ENCODE measurements around the gene CRYBG2.

The CRYBG2 gene

DNA sequence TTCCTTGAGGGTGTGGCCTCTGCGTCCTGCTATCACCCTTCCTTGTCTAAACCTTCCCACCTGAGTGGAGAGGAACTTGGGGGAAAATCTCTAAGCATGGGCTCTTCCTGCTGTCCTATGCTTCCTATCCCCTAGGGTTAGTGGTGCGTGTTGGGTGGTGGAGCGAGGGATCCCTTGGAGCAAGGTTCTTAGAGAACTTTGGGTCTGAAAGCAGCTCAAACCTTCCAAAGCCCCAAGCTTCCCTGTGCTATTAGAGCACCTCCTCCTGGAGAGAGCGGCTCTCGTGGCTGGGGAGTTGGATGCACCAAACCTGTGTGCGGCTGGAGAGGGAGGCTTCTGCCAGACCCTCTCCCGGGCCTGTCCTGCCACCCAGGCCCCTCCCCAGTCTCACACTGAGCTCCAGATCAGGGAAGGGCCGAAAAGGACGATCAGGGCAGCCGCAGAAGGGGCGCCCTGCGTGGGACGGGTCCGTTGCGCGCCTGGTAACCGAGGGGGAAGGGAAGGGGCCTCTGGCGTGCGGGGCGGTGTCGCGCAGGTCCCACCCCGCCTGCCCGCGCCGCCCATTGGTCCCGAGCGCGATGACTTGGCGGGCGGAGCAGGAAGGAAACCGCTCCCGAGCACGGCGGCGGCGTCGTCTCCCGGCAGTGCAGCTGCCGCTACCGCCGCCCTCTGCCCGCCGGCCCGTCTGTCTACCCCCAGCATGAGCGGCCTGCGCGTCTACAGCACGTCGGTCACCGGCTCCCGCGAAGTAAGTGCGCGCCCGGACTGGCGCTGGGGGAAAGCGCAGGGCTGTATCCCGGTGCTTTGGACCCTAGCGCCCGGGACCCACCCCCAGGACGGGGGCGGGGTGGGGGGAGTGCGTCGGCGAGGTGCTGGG lies 74.2 kb downstream of the CRYBG2 start, which contains the start of gene SH3BGRL3:
Gene SH3BGRL3, plus strand, starts transcription at position 631 of the 877 bp plus-strand sequence. Its CDS starts 70 bp downstream, at position 701.
- DNase-seq, result peak; percentile 87

DNA sequence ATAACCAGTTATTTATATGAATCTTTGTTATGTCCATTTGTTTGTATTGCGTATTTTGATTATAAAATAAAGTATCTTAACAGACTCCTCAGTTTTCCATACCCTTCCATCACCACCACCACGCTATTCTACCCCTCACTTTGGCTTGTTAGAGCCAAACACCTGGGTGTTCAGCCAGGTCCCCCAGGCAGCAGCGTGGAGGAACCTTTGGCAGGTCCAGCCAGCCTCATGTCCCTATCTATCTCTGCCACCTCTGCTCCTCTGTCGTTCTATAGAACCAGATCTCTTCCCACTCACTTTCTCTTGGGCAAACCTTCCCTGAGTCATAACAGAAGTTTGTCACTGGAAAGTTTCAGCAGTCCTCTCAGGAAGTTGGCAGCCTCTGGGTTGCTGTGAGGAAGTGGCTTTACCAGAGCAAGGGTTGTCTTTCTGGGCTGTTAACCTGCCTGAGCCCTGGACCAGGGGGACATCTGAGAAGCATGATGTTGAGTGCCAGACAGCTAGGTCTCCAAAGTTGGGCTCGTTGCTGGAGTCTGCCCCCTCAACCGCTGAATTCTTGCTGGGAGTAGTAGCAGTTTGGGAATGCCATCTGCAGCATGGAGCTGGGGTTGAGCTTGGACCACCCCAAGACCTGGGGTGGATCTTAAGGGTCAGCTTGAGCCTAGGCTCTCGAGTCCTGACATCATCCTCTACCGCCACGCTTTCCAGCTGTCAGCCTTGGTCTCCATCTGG lies 75.0 kb downstream of the CRYBG2 start:
- DNase-seq, result peak; percentile 80

DNA sequence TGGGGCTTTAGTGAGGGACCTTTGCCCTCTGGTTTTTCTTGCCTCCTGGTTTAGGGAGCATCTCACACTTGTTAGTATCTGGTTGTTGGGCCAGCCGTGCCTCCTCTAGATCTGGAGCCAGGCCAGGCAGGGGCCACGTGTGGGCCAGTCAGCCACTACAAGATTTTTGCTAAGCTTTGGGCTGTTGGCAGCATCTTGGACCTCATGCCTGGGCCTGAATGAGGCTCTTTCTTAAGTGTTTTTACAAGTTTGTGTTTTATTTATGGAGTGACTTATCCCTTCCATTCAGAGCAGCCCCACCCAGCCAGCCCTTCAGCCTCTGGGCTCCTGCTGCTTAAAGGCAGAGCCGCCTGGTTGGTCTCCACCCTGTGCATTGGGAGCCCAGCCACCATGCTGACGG lies 75.6 kb downstream of the CRYBG2 start:
- peak; percentile 66 for DNase-seq

DNA sequence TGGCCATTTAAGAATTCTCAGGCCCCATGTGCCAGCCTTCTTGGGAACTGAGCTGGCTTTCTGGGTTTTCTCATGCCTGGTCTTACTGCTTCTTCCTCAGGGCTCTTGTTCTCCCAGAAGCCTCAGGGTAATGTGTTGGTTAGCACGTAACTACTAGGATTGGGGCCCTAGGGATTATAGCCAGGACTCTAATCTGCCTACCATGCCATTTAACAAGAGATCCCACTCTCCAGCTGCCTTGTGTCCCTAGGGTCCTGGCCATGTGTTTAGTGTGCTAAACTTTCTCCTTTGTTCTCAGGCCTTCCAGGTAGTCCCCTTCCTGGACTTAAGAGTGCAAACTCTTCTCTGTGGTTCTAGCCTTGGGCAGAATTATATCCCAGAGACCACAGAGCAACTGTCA lies 76.2 kb downstream of the CRYBG2 start:
- DNase-seq, result no peak

DNA sequence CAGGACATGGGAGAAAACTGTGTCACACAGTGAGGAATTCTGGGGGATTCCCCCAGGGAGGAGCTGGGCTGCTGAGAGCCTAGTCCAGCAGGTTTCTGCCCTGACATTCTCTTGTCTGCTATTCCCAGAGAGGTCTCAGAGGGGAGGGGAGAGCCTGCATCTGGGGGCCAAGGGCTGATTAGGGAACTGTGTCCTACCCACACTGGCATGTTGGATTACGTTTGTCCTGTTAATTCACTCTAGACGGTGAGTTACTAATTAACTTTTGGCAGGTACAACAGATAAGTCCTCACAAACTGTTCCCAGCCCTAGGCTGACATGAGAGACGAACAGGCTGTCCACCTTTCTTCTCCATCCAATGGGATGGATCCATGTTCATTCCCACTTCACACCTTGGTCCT lies 76.7 kb downstream of the CRYBG2 start:
- DNase-seq, result no peak

DNA sequence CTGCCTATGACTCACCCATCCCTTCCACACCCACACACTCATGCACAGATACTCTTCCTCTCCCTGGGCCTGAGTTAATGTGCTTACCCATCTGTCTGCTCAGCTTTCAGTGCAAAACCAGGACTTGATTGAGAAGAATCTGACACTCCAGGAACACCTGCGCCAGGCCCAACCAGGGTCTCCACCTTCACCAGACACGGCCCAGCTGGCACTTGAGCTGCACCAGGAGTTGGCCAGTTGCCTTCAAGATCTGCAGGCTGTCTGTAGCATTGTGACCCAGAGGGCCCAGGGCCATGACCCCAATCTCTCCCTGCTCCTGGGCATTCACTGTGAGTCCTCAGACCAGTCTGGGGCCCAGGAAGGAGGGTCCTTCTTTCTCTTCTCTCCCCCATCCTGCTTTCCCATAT lies 77.5 kb downstream of the CRYBG2 start:
- DNase-seq, result no peak

DNA sequence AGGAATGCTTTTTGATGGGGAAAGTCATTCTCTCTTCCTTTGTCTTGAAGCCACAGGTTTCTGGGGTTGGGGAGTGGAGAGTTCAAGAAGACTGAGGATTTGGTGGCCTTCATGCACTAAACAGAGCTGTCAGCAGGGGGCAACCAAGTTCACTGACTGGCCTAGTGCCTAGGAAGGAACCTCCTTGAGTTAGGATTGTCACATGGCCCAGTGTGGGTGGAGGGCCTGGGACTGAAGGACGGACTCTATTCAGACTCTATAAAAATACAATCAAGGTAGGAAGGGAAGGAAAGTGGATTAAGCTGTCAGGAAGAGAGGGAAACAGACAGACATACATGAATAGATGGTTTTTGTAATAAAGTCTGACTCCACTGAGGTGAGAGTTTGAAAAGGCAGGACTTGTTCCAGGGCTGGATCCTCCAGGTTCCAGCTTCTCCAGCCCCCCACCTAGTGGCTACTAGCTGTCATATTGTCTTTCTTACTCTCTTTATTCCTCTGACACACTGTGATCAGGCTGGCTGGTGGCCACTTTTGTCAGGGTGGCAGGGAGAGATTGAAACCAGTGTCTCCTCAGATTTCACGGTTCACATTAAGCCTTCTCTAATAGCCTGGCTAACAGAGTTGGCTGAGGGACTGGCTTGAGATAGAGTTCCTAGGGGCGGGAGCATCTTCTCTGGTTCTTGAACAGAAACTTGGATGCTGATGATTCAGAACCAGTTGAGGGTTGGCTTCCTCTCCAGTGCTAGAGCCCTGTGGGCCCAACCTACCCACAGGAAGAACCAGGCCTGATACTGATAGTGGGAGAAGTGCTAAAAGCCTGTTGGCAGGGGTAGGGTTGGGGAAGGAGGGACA lies 78.1 kb downstream of the CRYBG2 start:
- peak; percentile 98 for DNase-seq

DNA sequence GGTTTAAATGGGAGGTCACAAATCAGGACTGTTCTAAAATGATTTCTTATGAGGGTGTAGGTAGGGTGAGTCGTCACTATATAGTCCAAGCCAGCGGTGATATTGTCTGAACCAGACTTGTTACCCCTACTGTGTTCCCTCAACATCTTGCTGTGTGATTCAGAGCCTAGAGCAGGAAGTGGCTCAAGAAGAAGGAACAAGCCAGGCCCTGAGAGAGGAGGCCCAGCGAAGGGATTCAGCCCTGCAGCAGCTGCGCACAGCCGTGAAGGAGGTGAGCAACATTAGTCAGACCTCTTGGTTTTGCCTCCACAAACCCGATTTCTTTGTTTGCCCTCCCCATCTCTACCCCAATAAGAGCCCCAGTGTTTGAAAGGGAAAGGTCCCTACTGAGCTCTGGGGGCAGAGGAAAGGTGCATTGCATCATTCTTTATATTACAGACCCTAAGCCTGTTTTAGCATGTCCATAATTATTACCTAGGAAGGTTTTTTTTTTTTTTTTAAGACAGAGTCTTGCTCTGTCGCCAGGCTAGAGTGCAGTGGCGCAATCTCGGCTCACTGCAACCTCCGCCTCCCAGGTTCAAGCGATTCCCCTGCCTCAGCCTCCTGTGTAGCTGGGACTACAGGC lies 79.0 kb downstream of the CRYBG2 start:
- DNase-seq, result peak; percentile 50

Measured in EL (cell line).